BJ (cell line): ENCODE data around the gene FAM131C. TPM values are rescaled to one million over a fixed set of nuclear protein-coding genes. Genes with fewer than 3 reads are reported as not detected.

ENCODE experiments used
- CTCF ChIA-PET: fragments of 350-600 bp; formaldehyde crosslinking; extraction: SDS; loops from one replicate; lab custom pipeline; 2021; ENCODE audit warnings: antibody characterized with exemption, inconsistent platforms; lab: Yijun Ruan, JAX
- POLR2A ChIA-PET: fragments of 300-600 bp; sonication (Branson Sonifier 250); formaldehyde crosslinking; extraction: SDS; loops from one replicate; lab custom pipeline; 2021; ENCODE audit warnings: antibody characterized with exemption; lab: Charles Lee
- DNase-seq: peaks from one replicate; pipeline ENCODE4 v3.0.0-alpha.2; 2011; ENCODE audit warnings: low read depth
- H3K27me3 ChIP-seq: 2 replicates; pipeline ENCODE4 v1.6.0; 2011; ENCODE audit warnings: low read length; ENCODE audit not compliant: control insufficient read depth, insufficient read depth
- H3K36me3 ChIP-seq: 2 replicates; pipeline ENCODE4 v1.5.1; 2011; ENCODE audit warnings: low read length; ENCODE audit not compliant: control insufficient read depth, insufficient read depth
- H3K4me3 ChIP-seq: 2 replicates; pipeline ENCODE4 v1.5.1; 2011; ENCODE audit warnings: low read depth, mild to moderate bottlenecking, control low read depth, low read length
- polyA plus RNA-seq: library from polyadenylated mRNA; depleted of rRNA; stranded (reverse); fragments of >200 nt; gene quantifications from 2 replicates; pipeline ENCODE4 v1.2.3, GENCODE V29; 2011
- TF ChIP-seq, protein P1 (sequence below): IDR thresholded peaks from 2 replicates; pipeline ENCODE4 v1.5.1; 2011; ENCODE audit warnings: low read depth, mild to moderate bottlenecking, control low read depth, inconsistent platforms, low read length, moderate library complexity; ENCODE audit not compliant: insufficient read depth

The FAM131C gene
- polyA plus RNA-seq, 1 experiment: 0.47 TPM

DNA sequence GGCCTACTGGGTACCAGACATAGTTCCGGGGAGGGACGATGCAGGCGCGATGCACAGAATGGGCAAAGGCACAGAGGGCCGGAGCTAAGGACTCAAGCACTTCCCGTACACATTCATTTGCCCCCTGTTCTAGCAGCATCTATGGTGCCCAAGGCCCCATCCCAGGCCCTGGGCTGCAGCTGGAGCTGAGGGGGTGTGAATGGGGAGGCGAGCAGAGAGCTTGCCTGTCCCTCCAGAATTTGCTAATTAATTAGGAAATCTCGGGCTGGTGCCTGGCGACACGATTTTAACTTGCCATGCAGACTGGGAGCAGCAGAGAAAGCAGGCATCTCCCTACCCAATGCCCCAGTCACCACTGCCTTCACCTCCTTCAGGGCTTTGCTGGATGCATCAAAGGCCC lies 46.5 kb upstream of the FAM131C start:
- CTCF ChIA-PET: interaction anchor here (1.4 kb wide), 1 partner anchor 37 kb away, joined by 8 read pairs; no protein-coding TSS in a partner anchor
- TF ChIP-seq, protein P1, sequence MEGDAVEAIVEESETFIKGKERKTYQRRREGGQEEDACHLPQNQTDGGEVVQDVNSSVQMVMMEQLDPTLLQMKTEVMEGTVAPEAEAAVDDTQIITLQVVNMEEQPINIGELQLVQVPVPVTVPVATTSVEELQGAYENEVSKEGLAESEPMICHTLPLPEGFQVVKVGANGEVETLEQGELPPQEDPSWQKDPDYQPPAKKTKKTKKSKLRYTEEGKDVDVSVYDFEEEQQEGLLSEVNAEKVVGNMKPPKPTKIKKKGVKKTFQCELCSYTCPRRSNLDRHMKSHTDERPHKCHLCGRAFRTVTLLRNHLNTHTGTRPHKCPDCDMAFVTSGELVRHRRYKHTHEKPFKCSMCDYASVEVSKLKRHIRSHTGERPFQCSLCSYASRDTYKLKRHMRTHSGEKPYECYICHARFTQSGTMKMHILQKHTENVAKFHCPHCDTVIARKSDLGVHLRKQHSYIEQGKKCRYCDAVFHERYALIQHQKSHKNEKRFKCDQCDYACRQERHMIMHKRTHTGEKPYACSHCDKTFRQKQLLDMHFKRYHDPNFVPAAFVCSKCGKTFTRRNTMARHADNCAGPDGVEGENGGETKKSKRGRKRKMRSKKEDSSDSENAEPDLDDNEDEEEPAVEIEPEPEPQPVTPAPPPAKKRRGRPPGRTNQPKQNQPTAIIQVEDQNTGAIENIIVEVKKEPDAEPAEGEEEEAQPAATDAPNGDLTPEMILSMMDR: no peak
- POLR2A ChIA-PET: no interaction called here
- no peak overlapping the region for H3K4me3 ChIP-seq
- no peaks in the 10 kb centered on the region for H3K27me3 ChIP-seq
- no peak for DNase-seq
- peaks cover 6% of the 10 kb centered on the region for H3K36me3 ChIP-seq

DNA sequence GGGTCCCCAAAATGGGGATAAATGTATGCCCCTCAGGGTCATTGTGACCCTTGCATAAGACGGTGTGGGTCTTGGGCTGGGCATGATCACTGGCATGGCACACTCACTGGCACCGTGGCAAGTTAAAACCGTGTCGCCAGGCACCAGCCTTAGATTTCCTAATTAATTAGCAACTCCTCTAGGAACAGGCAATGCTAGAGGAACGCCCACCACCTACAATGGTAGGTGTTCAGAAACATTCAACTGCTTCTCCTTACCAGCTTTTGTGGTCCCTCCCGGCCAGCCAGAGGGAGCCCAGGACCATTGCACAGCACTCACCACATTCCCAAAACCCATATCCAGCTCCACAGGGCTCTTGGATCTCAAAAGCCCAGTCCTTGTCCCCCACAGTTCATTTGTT lies 46.1 kb upstream of the FAM131C start:
- H3K36me3 ChIP-seq: peaks cover 3% of the 10 kb centered on the region
- TF ChIP-seq, protein P1: no peak
- H3K4me3 ChIP-seq: no peak overlapping the region
- DNase-seq: no peak
- ChIA-PET CTCF (interaction anchor here (1.4 kb wide), 1 partner anchor 37 kb away, joined by 8 read pairs; no protein-coding TSS in a partner anchor), POLR2A (no interaction called here)
- H3K27me3 ChIP-seq: no peaks in the 10 kb centered on the region

DNA sequence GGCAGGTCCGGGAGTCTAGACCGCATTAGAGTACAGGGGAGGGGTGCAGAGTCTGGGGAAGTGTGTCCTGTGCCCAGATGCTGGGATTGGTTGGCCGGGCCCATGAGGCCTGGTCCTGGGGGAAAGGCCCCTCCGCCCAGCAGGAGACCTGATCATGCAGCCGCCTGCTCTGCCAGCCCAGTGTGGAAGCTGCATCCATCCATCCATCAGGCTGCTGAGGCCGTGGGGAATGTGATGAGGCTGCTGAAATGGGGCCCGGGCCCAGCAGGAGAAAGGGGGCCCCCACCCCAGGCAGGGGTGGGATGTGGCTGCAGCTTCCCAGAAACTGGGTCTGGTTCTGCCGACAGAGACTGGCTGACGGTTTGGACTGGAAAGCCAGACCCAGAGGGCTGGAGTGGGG lies 45.3 kb upstream of the FAM131C start:
- no peak for DNase-seq
- ChIA-PET POLR2A (no interaction called here), CTCF (no interaction called here)
- TF ChIP-seq, protein P1: no peak
- Histone ChIP-seq H3K36me3 (peaks cover 1% of the 10 kb centered on the region), H3K4me3 (no peak overlapping the region), H3K27me3 (no peaks in the 10 kb centered on the region)

DNA sequence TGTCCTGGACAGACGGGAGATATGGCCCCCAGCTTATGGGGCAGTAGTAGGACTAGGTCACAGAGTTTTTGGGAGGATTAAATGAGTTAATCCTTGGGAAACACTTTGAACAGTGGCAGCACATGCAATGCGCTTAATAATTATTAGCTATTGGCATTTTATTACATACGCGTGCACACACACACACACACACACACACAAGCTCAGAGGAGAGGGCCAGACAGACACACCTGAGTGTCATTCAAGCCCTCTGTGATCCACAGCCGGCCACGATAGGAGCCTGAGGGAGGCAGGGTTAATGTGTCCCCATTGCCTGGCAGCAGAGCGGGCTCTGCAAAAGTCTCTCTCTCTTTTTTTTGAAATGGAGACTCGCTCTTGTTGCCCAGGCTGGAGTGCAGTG lies 44.5 kb upstream of the FAM131C start:
- TF ChIP-seq, protein P1: no peak
- no peak for DNase-seq
- Histone ChIP-seq H3K4me3 (no peak overlapping the region), H3K36me3 (no peaks in the 10 kb centered on the region; the same call in 1 of the 2 replicates), H3K27me3 (no peaks in the 10 kb centered on the region)
- CTCF ChIA-PET: interaction anchor here (1.0 to 1.5 kb wide), 3 partner anchors 10 to 46 kb away, joined by 3 to 10 read pairs (median 4); no protein-coding TSS in a partner anchor
- POLR2A ChIA-PET: no interaction called here

DNA sequence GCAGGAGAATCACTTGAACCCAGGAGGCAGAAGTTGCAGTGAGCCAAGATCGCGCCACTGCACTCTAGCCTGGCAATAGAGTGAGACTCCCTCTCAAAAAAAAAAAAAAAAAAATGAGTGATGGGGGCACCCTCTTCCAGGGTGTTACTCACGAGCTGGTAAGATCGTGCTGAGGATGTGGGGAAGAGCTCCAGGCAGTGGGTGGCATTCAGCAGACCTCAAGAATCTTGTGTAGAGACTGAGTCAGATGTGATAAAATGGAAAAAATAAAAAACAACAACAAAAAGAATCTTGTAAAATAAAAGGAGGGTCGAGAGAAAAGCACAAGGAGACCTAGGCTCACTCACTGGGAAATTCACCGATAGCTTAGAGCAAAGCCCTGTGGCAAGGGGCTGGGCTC lies 43.9 kb upstream of the FAM131C start:
- no peak overlapping the region for H3K4me3 ChIP-seq
- ChIA-PET POLR2A (no interaction called here), CTCF (interaction anchor here (1.0 to 1.5 kb wide), 3 partner anchors 9 to 46 kb away, joined by 3 to 10 read pairs (median 4); no protein-coding TSS in a partner anchor)
- TF ChIP-seq, protein P1: no peak
- no peaks in the 10 kb centered on the region for H3K36me3 ChIP-seq
- H3K27me3 ChIP-seq: no peaks in the 10 kb centered on the region
- DNase-seq: peak; percentile 26
